GM19328 (cell line): Measurements from ENCODE around the gene AK9.

ENCODE experiments used
- ATAC-seq: cut with Tn5 transposase; IDR thresholded peaks from one replicate; pipeline ENCODE4 v1.9.1; 2021; ENCODE audit warnings: mild to moderate bottlenecking, moderate library complexity; ENCODE audit not compliant: unreplicated experiment

The AK9 gene

GRCh38 chr6:109515781-109516409 is 175.1 kb downstream of the AK9 start:
- ATAC-seq: no peak

DNA sequence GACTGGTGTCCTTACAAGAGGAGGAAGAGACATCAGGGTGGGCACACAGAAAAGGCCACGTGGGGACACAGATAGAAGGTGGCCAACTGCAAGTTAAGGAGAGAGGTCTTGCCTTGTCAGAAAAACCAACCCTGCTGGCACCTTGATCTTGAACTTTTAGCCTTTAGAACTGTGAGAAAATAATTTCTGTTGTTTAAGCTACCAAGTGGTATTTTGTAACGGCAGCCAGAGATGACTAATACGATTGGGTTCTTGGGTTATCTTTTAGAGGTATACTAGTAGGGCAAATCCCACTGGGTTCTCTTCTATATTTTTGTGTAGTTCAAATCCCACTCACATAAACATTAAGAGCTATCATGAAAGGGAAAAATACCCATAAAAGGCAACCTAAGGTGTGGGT is 176.1 kb downstream of the AK9 start:
- no peak for ATAC-seq

DNA sequence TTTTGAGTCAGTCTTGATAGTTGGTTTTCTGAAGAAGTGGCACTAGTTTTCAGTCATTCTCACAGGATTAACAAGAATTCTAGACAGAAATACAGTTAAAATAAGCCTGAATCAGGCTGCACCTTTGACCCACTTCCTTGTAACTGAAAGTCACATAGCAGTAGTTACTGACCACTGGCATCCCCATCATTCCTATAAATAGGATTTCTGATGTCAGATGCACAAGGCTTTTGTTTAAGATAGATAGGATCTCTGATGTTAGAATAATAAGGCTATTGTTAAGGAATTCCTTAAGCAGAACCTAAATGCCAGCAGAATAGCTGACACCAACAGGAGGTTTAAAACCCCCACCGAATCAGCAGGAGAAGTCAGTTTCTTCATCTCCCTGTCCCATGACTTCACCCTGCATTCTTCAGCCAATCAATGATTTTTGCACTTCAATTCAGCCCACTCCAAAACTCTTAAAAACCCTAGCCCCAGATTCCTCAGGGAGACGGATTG is 177.4 kb downstream of the AK9 start:
- ATAC-seq: no peak

GRCh38 chr6:109512271-109512817 is 178.7 kb downstream of the AK9 start:
- no peak for ATAC-seq

- no peak for ATAC-seq
Measured at GRCh38 chr6:109511832-109512231, 179.2 kb downstream of the AK9 start.

DNA sequence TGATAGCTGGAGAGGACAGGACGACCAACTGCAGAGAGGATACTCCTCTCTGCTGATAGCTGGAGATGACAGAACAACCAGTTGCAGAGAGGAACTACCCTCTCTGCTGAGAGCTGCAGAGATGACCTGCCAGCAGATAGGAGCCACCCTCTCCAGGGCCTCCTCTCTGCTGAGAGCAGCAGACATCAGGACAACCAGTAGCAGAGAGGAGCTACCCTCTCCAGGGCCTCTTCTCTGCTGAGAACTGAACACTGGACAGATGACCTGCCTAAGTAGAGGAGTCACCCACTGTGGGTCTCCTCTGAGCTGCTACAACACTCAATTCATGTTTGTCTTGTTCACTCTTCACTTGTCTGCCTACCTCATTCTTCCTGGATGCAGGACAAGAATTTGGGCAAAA is 180.6 kb downstream of the AK9 start:
- ATAC-seq: no peak

GRCh38 chr6:109508166-109508860 is 182.7 kb downstream of the AK9 start:
- ATAC-seq: no peak

- ATAC-seq: no peak
Measured at GRCh38 chr6:109507490-109508072, 183.4 kb downstream of the AK9 start.

GRCh38 chr6:109506841-109507240 is 184.2 kb downstream of the AK9 start:
- ATAC-seq: no peak

DNA sequence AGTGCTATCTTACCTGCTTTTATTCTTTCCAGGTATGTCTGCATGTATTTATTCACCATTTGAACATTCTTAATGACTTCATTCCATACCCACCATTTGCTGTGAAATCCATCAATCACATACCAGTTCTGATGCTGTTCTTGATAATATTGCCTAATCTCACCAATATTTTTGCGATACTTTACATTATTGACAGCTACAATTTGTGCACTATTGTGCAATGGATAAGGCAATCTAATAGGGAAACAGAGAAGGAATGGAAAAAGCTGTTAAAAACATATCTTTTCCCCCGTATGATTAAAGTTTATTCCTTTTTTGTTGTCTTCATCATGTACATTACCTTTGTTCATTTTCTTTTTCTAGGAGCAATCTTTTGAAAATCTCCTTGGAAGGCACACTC is 184.7 kb downstream of the AK9 start:
- ATAC-seq: no peak

DNA sequence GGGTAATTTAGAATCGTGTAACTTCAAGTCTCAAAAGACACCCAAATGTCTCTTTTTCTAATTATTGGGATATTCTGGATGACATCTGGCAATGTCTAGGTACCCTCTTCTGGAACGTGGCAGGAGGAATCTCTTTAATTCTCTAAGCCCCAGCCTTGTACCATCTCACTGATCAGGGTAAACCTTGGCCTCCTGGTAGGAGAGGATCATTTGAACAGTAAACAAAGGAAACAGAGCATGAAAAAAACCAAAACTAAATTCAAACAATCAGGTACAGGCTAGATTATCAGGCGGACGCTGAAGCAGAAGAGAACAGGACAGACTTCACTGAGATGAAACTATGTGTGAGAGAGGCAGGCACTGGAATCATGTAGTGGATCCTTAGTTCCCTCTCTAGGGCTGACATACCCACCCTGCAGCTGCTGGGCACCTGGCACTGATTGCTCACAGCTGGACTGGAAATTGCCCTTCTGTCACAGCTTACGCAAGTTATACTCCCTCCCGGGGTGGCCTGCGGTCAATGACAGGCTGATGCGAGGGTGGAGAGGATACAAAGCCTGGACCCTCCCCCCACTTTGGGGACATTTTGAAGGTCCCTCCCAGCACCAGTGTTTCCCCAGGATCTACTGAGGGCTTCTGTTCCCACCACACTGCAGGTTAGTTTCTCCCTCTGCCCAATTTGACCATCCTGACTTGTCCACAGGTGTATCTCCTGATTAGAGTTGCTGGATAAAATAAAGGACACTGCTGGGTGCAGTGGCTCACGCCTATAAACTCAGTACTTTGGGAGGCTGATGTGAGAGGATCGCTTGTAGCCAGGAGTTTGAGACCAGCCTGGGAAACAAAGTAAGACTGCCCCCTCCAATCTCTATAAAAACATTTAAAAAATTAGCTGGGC is 187.4 kb downstream of the AK9 start:
- ATAC-seq: no peak

DNA sequence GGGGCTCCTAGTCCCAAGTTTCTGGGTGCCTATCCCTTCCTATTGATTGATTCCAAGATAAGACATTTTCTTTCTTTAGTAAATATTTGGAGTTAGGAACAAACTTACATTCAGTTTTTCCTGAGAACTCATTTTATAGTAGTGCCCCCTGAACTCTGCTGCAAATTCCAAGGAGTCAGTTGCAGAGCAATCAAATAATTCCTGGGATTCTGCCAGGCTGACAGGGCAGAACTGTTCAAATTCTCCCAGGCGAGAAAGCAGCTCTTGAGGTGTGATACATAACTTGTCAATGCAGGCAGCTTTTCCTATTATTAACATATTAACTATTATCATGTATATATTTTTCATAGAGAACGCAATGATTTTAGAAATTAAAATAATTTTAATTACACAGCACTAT is 192.1 kb downstream of the AK9 start:
- ATAC-seq: no peak

DNA sequence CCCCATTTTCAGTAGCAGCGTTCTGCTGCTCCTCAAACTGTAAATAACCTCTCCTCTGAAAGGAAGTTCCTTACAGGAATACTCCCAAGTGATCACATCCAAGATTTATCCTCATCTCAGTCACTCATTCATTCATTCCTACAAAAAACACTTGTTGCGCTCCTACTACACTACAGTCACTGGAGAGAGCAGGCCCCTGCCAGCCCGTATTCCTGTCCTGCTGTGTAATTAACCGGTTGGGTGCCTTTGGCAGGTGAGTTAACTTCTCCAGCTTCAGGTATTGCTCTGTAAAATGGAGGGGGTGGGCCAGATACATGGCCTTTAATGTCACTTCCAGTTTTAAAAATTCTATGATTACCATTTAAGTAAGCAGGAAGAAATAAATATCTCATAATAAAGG is 192.9 kb downstream of the AK9 start:
- ATAC-seq: no peak

DNA sequence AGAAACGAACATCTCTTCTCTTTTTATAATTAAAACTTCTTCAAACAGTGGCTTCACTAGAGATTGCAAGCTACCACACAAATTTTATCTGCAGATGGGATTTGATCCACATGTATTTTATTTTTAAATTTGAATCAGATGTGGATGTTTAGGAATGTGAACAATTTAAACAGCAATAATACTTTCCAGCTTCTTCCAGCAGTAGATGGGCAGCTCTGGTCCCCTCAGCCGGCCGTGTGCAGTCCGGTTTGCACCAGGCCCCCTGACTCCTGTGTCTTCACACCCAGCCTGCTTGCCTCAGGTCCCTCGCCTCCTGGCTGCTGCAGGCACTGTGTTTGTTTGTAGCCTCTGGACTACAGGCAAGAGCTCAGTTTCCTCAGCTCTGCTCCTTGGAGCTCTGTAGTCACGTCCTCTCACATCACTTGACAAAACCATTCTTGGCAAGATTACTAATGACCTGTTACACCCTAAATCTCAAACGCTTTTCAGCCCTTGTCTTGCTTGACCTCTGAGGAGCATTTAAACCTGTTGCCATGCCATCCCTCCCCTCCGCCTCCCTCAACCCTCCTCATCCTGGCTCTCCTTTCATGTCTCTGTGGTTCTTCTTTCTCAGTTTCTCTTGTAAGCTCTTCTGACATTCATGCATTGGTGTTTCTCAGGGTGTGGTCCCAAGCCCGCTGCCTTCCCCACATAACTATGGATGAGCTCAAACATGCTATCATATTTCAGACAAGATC is 194.8 kb downstream of the AK9 start:
- ATAC-seq: no peak

DNA sequence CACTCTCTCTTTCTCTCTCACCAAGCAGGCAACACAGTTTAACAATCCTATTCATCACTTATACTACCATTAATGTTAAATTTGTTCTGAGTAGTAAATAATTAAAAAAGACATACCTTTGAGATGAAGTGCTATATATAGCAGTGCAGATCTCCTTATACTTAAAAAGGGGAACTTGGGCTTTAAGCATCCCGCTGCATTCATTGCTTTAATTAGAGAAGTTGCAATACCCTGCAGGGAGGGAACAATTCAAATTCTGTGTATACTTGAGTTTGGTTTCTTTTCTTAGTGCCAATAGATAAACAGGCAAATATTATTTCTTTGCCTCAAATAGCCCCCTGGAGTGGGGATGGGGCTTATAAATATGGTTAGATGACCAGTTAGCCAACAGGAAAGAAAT is 197.1 kb downstream of the AK9 start:
- ATAC-seq: no peak

DNA sequence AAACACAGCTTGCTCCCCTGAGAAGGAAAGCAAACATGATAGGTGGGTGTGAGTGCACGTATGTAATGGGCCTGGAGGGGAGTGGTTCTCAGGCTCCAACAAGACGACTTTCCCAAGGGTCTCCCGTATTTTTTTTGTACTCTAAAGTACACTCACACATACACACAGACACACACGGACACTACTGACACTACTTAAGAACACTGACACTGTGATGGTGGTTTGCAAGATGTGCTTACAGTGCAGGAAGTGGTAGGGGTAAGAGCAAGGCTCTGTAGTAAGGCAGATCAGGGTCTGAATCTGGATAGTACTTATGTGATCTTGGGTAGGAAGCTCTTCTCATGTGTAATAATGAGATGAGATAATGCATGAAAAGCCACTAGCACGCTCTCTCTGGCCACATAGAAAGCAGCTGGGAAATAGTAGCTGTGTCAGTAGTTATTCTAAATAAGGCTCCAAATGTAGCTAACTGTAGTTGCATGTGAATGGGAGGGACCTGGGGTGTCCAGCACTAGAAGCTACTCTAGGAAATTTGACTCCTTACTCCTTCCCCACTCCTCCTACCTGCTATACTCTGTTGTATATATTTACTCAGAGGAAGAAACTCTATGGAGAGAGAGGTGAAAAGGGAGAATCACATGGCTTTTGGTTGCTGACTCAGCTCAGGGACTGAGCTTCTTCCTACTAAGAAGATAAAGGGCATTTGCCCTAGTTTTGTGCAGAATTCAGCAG is 199.6 kb downstream of the AK9 start:
- no peak for ATAC-seq

DNA sequence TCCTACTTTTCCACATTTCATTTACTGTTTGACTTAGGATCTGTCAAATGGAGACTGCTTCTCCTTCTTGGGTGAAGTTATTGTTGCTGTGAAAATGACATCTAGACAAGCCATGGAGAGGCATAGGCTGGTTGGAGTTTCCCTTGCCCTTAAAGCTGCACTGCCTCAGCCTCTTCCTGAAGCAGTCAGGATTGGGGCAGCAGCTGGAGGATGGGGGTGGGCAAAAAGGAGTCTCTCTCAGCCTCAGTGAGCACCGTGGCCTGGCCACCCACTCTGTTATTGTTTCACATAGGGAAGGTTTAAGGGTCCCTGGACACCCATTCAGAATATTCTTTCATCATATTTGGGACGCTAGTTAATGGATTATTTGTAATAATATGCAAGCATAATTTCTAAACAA is 200.3 kb downstream of the AK9 start:
- ATAC-seq: no peak

GRCh38 chr6:109488001-109488400 is 203.0 kb downstream of the AK9 start:
- ATAC-seq: no peak

DNA sequence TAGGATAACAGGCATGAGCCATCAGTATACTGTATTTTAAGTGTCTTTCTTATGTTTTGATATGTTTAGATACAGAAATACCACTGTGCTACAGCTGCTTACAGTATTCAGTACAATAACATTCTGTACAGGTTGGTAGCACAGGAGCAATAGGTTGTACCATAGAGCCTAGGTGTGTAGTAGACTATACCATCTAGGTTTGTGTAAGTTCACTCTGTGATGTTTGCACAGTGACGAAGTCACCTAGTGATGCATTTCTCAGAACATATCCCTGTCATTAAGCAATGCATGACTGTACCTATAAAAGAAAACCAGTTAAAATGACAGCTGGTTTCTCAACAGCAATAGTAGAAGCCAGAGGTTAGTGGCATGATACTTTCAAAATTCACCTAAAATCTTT is 204.9 kb downstream of the AK9 start:
- no peak for ATAC-seq
